Central memory CD8-positive, alpha-beta T cell (primary cell): ENCODE data around the gene MORN1.

Source experiments
- ATAC-seq: fragments of 150-1000 bp; cut with Tn5 transposase; replicated peaks from 2 replicates; pipeline ENCODE4 v1.10.0; 2022; ENCODE audit warnings: mild to moderate bottlenecking, moderate FRiP score, moderate number of reproducible peaks; ENCODE audit not compliant: poor library complexity, severe bottlenecking; ENCODE audit errors: extremely low read depth
- DNase-seq, 2 donors: peaks; one replicate each; pipeline ENCODE4 v3.0.0; 2021; ENCODE audit warnings: low spot score in 2 of 2
- H3K27ac Mint-ChIP-seq: one replicate; pipeline ENCODE4 v1.8.0; 2022; ENCODE audit warnings: low read depth, mild to moderate bottlenecking, moderate library complexity, mixed read lengths
- H3K27me3 Mint-ChIP-seq: one replicate; pipeline ENCODE4 v1.8.0; 2022; ENCODE audit warnings: mixed read lengths
- H3K36me3 Mint-ChIP-seq: one replicate; pipeline ENCODE4 v1.8.0; 2022; ENCODE audit warnings: mild to moderate bottlenecking, moderate library complexity, mixed read lengths; ENCODE audit not compliant: insufficient read depth
- H3K4me1 Mint-ChIP-seq: one replicate; pipeline ENCODE4 v1.8.0; 2022; ENCODE audit warnings: mixed read lengths
- H3K4me3 Mint-ChIP-seq: one replicate; pipeline ENCODE4 v1.8.0; 2022; ENCODE audit warnings: mild to moderate bottlenecking, moderate library complexity, mixed read lengths
- H3K9me3 Mint-ChIP-seq: one replicate; pipeline ENCODE4 v1.8.0; 2022; ENCODE audit warnings: mixed read lengths

The MORN1 gene

GRCh38 chr1:2386636-2387611 lies 4.4 kb downstream of the MORN1 start:
- H3K4me1 Mint-ChIP-seq, result no peaks in the 10 kb centered on the region
- H3K4me3 Mint-ChIP-seq, result no peak overlapping the region
- ATAC-seq (no peak), DNase-seq (no peak)
- no peaks in the 10 kb centered on the region for H3K9me3 Mint-ChIP-seq
- peaks cover 9% of the 10 kb centered on the region for H3K36me3 Mint-ChIP-seq
- H3K27me3 Mint-ChIP-seq, result no peaks in the 10 kb centered on the region
- H3K27ac Mint-ChIP-seq, result no peak overlapping the region

GRCh38 chr1:2385606-2386280 lies 5.6 kb downstream of the MORN1 start:
- H3K27me3 Mint-ChIP-seq, result no peaks in the 10 kb centered on the region
- DNase-seq, result no peak

GRCh38 chr1:2384941-2385481 lies 6.3 kb downstream of the MORN1 start:
- no peaks in the 10 kb centered on the region for H3K27me3 Mint-ChIP-seq
- H3K4me1 Mint-ChIP-seq, result no peaks in the 10 kb centered on the region
- H3K9me3 Mint-ChIP-seq, result no peaks in the 10 kb centered on the region
- DNase-seq (no peak), ATAC-seq (no peak)
- peaks cover 4% of the 10 kb centered on the region for H3K36me3 Mint-ChIP-seq
- H3K4me3 Mint-ChIP-seq, result no peak overlapping the region
- no peak overlapping the region for H3K27ac Mint-ChIP-seq

More at GRCh38 chr1:2385606-2386280, 5.6 kb downstream of the MORN1 start:
- Mint-ChIP-seq H3K9me3 (no peaks in the 10 kb centered on the region), H3K36me3 (peaks cover 5% of the 10 kb centered on the region), H3K4me1 (no peaks in the 10 kb centered on the region), H3K4me3 (no peak overlapping the region), H3K27ac (peak overlapping the region; percentile 16)
- ATAC-seq, result no peak

GRCh38 chr1:2384130-2384860 lies 7.1 kb downstream of the MORN1 start:
- Mint-ChIP-seq H3K4me1 (no peaks in the 10 kb centered on the region), H3K27me3 (no peaks in the 10 kb centered on the region), H3K27ac (no peak overlapping the region), H3K9me3 (no peaks in the 10 kb centered on the region), H3K4me3 (no peak overlapping the region), H3K36me3 (peaks cover under 1% of the 10 kb centered on the region)
- ATAC-seq (no peak), DNase-seq (no peak)

GRCh38 chr1:2383576-2383975 lies 7.8 kb downstream of the MORN1 start:
- DNase-seq (no peak), ATAC-seq (no peak)
- no peaks in the 10 kb centered on the region for H3K9me3 Mint-ChIP-seq
- H3K27me3 Mint-ChIP-seq, result no peaks in the 10 kb centered on the region
- no peaks in the 10 kb centered on the region for H3K4me1 Mint-ChIP-seq
- no peak overlapping the region for H3K27ac Mint-ChIP-seq
- no peak overlapping the region for H3K4me3 Mint-ChIP-seq
- H3K36me3 Mint-ChIP-seq, result no peaks in the 10 kb centered on the region

GRCh38 chr1:2382621-2383361 lies 8.6 kb downstream of the MORN1 start:
- Mint-ChIP-seq H3K36me3 (no peaks in the 10 kb centered on the region), H3K4me3 (no peak overlapping the region), H3K27me3 (no peaks in the 10 kb centered on the region), H3K9me3 (no peaks in the 10 kb centered on the region), H3K27ac (no peak overlapping the region), H3K4me1 (no peaks in the 10 kb centered on the region)
- DNase-seq (no peak), ATAC-seq (no peak)

- no peaks in the 10 kb centered on the region for H3K27me3 Mint-ChIP-seq
- ATAC-seq, result peak; percentile 93
- H3K36me3 Mint-ChIP-seq, result no peaks in the 10 kb centered on the region
- H3K4me1 Mint-ChIP-seq, result no peaks in the 10 kb centered on the region
- H3K4me3 Mint-ChIP-seq, result no peak overlapping the region
- no peaks in the 10 kb centered on the region for H3K9me3 Mint-ChIP-seq
- peak; percentile 60 to 68 for DNase-seq
- no peak overlapping the region for H3K27ac Mint-ChIP-seq
These were observed 9.4 kb downstream of the MORN1 start for GRCh38 chr1:2381741-2382620.

- no peak for ATAC-seq
- H3K4me3 Mint-ChIP-seq, result no peak overlapping the region
- H3K9me3 Mint-ChIP-seq, result no peaks in the 10 kb centered on the region
- H3K27me3 Mint-ChIP-seq, result no peaks in the 10 kb centered on the region
- no peak overlapping the region for H3K27ac Mint-ChIP-seq
- H3K4me1 Mint-ChIP-seq, result no peaks in the 10 kb centered on the region
- H3K36me3 Mint-ChIP-seq, result no peaks in the 10 kb centered on the region
- DNase-seq, result no peak
These were observed 10.3 kb downstream of the MORN1 start for GRCh38 chr1:2380816-2381591.

- Mint-ChIP-seq H3K27me3 (no peaks in the 10 kb centered on the region), H3K27ac (no peak overlapping the region), H3K36me3 (no peaks in the 10 kb centered on the region), H3K4me3 (no peak overlapping the region), H3K4me1 (no peaks in the 10 kb centered on the region), H3K9me3 (no peaks in the 10 kb centered on the region)
- DNase-seq (no peak), ATAC-seq (no peak)
These were observed 11.5 kb downstream of the MORN1 start for GRCh38 chr1:2379733-2380404.

- no peaks in the 10 kb centered on the region for H3K27me3 Mint-ChIP-seq
- no peaks in the 10 kb centered on the region for H3K4me1 Mint-ChIP-seq
- H3K27ac Mint-ChIP-seq, result no peak overlapping the region
- H3K4me3 Mint-ChIP-seq, result no peak overlapping the region
- no peaks in the 10 kb centered on the region for H3K36me3 Mint-ChIP-seq
- DNase-seq (no peak), ATAC-seq (no peak)
- H3K9me3 Mint-ChIP-seq, result no peaks in the 10 kb centered on the region
These were observed 12.2 kb downstream of the MORN1 start for GRCh38 chr1:2378956-2379732.
